ENCODE results near the gene SPRED3.

DNA sequence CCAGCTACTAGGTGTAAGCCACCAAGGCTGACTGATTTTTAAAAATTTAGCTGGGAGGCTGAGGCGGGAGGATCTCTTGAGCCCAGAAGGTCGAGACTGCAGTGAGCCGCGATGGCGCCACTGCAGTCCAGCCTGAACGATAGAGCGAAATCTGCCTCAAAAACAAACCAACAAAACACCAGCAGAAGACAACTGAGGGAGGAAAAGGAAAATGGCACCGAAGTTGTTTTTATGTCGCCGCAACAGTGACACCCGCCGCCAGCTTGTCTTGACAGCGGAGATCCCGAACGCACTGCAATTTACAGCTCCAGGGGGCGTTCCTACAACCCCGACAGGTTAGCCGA, 14.1 kb downstream of the SPRED3 start:
- TF ChIP-seq, protein P1, sequence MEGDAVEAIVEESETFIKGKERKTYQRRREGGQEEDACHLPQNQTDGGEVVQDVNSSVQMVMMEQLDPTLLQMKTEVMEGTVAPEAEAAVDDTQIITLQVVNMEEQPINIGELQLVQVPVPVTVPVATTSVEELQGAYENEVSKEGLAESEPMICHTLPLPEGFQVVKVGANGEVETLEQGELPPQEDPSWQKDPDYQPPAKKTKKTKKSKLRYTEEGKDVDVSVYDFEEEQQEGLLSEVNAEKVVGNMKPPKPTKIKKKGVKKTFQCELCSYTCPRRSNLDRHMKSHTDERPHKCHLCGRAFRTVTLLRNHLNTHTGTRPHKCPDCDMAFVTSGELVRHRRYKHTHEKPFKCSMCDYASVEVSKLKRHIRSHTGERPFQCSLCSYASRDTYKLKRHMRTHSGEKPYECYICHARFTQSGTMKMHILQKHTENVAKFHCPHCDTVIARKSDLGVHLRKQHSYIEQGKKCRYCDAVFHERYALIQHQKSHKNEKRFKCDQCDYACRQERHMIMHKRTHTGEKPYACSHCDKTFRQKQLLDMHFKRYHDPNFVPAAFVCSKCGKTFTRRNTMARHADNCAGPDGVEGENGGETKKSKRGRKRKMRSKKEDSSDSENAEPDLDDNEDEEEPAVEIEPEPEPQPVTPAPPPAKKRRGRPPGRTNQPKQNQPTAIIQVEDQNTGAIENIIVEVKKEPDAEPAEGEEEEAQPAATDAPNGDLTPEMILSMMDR (IDR thresholded peaks at IDR 0.05; ENCODE audit: poor library complexity, severe bottlenecking), result no peak
- TF ChIP-seq TAF1 (IDR thresholded peaks at IDR 0.05; ENCODE audit: low read depth) (no peak), RAD21 (conservative IDR thresholded peaks at IDR 0.05) (no peak)

Measured in neural cell (in vitro differentiated cells).